Activated naive CD4-positive, alpha-beta T cell treated with anti-CD3 and anti-CD28 coated beads, Interleukin-2, amount 50 U/mL, for 24 hours (primary cell): ENCODE measurements around the gene ANKS1A.

Experiments
- H3K27ac Mint-ChIP-seq: one replicate; pipeline ENCODE4 v1.8.0; 2021; ENCODE audit warnings: mild to moderate bottlenecking, mixed read lengths
- H3K27me3 Mint-ChIP-seq: one replicate; pipeline ENCODE4 v1.8.0; 2021; ENCODE audit warnings: mixed read lengths
- H3K36me3 Mint-ChIP-seq: one replicate; pipeline ENCODE4 v1.8.0; 2021; ENCODE audit warnings: mixed read lengths
- H3K4me1 Mint-ChIP-seq: one replicate; pipeline ENCODE4 v1.8.0; 2021; ENCODE audit warnings: mixed read lengths
- H3K4me3 Mint-ChIP-seq: one replicate; pipeline ENCODE4 v1.8.0; 2021; ENCODE audit warnings: mild to moderate bottlenecking, mixed read lengths
- H3K9me3 Mint-ChIP-seq: one replicate; pipeline ENCODE4 v1.8.0; 2021; ENCODE audit warnings: mixed read lengths

The ANKS1A gene

DNA sequence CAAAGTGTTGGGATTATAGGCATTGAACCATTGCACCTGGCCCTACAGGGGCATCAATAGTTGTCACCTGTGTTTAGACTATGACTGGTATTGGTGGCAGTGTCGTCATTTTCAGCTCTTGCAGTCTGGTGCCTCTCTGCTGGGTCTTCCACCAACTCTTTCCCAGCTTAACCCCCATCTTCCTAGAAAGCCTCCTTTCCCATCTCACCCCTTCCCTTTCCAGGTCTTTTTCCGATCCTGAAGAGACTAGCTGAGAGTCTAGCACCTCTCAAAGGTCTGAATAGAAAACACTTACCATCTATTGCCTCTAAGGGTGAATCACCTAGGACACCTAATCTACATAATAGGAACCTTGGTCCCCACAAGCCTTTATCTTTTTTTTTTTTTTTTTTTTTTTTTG lies 181.1 kb downstream of the ANKS1A start:
- H3K27ac Mint-ChIP-seq, result no peak overlapping the region
- no peaks in the 10 kb centered on the region for H3K27me3 Mint-ChIP-seq
- H3K4me3 Mint-ChIP-seq, result no peak overlapping the region
- no peaks in the 10 kb centered on the region for H3K9me3 Mint-ChIP-seq
- H3K36me3 Mint-ChIP-seq, result peaks cover 7% of the 10 kb centered on the region
- no peaks in the 10 kb centered on the region for H3K4me1 Mint-ChIP-seq

DNA sequence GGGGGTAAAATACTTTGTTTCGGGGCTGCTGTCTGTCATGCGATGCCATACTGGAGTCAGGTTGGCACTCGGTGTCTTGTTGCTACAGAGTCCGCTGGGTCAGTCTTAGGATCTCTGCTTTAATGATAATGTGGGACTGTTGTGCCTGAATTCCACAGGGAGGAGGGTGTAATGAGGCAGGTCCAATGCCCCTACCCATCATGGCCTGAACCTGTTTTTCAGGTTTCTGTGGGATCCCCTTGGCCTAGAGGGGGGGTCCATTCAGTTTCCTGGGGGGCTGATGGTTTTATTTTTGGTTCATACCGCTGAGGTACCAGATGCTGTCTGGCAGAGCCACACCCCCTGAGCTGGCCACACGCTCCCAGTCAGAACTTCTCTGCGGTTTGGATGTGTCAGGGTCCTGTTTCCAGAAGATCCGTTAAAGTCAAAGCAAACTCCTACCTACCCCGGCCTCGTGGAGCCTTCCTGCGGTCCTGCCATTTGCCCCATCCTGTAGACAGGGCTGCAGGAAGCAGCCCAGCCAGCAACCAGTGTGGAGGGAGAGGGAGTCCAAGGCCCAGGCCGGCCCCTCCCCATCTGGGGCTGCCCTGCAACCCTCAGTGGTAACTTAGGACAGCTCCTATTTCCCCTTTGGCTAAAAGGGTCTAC lies 182.4 kb downstream of the ANKS1A start:
- peaks cover 7% of the 10 kb centered on the region for H3K36me3 Mint-ChIP-seq
- H3K9me3 Mint-ChIP-seq, result no peaks in the 10 kb centered on the region
- no peaks in the 10 kb centered on the region for H3K27me3 Mint-ChIP-seq
- no peaks in the 10 kb centered on the region for H3K4me1 Mint-ChIP-seq
- no peak overlapping the region for H3K27ac Mint-ChIP-seq
- H3K4me3 Mint-ChIP-seq, result no peak overlapping the region

DNA sequence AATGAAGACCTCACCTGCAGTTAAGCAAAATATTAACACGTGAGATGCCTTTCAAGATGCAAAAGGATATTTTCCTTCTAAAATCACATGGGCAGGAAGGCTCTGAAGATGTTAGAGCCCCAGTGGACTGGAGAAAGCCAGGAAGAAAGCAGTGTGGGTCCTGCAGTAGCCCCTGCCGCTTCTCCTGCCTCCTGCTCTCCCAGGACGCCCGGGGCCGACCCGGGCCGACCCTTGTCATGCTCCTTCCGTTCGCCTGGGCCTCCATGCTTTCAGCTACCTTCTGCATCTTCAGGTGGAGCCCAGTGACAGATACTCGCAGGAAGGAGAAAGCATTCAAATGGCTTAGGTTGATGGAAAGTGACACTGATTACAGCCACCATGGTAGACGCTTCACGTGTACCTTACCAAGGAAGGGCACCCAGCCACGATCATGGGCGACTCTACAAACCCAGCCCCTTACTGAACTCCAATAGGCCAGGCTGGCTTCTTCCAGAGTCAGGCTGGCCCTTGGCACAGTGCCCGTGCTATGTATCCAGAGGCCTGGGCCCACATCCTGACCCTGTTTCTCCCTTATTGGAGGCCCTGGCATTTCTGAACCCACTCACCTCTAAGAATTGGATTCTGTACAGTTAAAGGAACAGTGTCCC lies 183.1 kb downstream of the ANKS1A start:
- Mint-ChIP-seq H3K4me3 (no peak overlapping the region), H3K27ac (no peak overlapping the region), H3K9me3 (no peaks in the 10 kb centered on the region), H3K4me1 (no peaks in the 10 kb centered on the region), H3K36me3 (peaks cover 7% of the 10 kb centered on the region), H3K27me3 (no peaks in the 10 kb centered on the region)

DNA sequence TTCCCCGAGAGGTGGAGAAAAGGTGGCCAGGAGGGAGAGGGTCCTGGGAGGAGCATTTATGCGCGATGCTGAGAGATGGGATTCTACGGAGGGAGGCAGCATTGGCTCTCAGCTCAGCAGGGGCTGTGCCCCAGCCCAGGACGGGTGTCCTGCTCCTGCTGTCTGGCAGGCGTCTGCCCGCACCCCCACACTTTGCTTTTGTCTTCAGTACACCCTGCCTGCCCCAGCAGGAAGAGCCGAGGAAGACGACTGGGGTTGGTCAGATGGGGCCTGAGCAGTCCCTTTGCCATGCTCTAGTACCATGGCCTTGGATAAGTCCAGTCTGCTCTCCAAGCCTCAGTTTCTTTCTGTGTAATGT lies 183.6 kb downstream of the ANKS1A start:
- Mint-ChIP-seq H3K36me3 (peaks cover 7% of the 10 kb centered on the region), H3K27ac (no peak overlapping the region), H3K9me3 (no peaks in the 10 kb centered on the region), H3K4me3 (no peak overlapping the region), H3K4me1 (no peaks in the 10 kb centered on the region), H3K27me3 (no peaks in the 10 kb centered on the region)

DNA sequence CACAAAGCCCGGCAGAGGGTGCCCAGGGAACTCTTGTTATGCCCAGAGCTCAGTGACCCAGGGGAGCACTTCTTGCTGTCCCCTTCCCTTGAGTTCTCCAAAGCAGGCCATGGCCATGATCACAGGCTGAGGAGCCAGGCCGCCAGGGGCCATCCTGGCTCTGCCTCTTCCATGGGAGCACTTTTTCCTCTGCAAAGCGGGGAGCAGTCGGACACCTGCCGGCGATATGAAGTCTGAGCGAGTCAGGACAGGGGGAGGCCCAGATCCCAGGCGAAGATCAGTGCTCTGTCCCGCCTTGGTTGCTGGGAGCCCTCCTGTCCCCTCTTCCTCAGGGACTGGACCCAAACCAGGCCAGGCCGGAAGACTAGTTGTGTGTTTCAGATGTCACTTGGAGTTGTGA lies 184.2 kb downstream of the ANKS1A start:
- Mint-ChIP-seq H3K4me1 (no peaks in the 10 kb centered on the region), H3K36me3 (peaks cover 7% of the 10 kb centered on the region), H3K4me3 (no peak overlapping the region), H3K27ac (no peak overlapping the region), H3K9me3 (no peaks in the 10 kb centered on the region), H3K27me3 (no peaks in the 10 kb centered on the region)

DNA sequence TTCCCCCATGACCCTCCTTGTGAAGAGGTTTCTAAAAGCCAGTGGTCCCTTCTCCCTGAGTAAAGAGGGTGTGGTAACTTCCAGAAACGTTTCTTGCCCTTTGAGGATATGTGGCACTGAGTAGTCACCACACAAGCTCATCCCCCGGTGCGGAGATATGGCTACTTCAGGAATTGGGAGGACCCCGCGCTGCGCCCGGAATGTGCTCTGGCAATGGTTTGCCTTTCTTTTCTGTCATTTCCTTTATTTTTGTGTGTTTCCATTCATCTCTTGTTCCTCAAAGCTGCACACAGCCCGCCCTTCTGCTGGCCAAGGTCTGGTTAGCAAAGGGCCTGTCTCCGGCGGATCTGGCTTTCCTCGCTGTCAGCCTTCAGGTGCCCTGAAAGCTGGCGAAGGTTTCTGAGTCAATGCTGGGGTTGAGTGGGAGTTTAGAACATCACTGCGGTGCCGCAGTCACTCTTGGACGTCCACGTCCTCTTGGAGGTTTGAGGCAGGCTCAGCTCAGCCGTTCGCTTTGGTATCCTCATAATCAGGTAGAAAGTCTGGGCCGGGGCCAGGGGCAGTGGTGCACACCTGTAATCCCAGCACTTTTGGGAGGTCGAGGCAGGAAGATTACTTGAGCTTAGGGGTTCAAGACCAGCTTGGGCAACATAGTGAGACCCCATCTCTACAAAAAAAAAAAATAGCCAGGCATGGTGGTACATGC lies 184.9 kb downstream of the ANKS1A start:
- H3K9me3 Mint-ChIP-seq, result no peaks in the 10 kb centered on the region
- peaks cover 7% of the 10 kb centered on the region for H3K36me3 Mint-ChIP-seq
- H3K27ac Mint-ChIP-seq, result no peak overlapping the region

DNA sequence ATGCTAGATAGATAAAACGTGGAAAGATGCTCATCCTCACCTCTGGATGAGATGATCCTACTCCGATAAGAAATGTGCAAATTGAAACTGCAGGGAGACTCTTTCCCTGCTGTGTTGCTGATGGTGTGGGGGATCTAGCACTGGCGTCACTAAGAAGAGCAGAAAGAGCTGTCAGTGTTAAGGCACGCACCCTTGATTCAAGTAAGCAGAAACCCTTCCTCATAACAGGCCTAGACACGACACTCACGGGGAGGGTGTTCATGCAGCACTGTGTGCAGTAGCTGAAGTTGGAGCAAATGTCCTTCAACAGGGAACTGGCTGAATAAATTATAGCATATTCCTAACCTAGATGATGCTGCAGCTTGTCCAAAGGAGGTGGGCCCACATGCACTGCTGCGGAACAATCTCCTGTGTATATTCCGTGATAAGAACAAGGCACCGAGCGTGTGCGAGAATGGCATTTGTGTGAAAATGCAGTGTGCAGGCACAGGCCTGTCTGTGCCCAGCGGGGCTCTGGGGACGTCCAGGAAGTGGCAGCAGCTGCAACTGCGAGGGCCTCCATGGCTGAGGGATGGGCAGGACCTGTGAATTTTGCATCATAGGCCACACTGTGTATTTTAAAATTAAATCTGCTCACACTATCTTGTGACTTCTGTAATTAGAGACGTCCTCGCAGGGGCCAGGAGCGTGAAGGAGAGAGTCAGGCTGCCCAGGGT lies 188.1 kb downstream of the ANKS1A start:
- H3K27ac Mint-ChIP-seq, result no peak overlapping the region
- no peak overlapping the region for H3K4me3 Mint-ChIP-seq
- no peaks in the 10 kb centered on the region for H3K9me3 Mint-ChIP-seq
- H3K4me1 Mint-ChIP-seq, result no peaks in the 10 kb centered on the region
- no peaks in the 10 kb centered on the region for H3K27me3 Mint-ChIP-seq
- H3K36me3 Mint-ChIP-seq, result peaks cover 2% of the 10 kb centered on the region

More for the DNA sequence above, 184.9 kb downstream of the ANKS1A start:
- Mint-ChIP-seq H3K4me3 (no peak overlapping the region), H3K4me1 (no peaks in the 10 kb centered on the region), H3K27me3 (no peaks in the 10 kb centered on the region)

DNA sequence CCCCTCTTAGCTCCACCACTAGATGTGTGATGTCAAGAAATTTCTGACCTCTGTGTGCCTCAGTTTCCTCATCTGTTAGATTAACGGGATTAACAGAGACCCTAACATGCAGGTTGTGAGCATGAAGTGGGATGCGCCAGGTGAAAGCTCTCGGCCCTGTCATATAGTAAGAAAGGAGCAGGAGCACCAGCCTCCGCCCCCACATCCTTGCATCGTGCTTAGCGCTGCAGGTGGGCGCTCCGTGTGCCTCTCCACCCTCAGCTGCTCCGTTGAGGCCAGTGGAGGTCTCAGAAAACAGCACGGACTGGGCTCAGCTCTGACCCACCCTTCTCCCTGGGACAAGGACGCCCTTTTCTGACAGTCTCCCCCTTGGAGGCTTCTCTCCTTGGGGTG lies 188.7 kb downstream of the ANKS1A start:
- peaks cover 2% of the 10 kb centered on the region for H3K36me3 Mint-ChIP-seq
- H3K27ac Mint-ChIP-seq, result no peak overlapping the region
- no peaks in the 10 kb centered on the region for H3K9me3 Mint-ChIP-seq
- H3K4me1 Mint-ChIP-seq, result no peaks in the 10 kb centered on the region
- no peaks in the 10 kb centered on the region for H3K27me3 Mint-ChIP-seq
- H3K4me3 Mint-ChIP-seq, result no peak overlapping the region

DNA sequence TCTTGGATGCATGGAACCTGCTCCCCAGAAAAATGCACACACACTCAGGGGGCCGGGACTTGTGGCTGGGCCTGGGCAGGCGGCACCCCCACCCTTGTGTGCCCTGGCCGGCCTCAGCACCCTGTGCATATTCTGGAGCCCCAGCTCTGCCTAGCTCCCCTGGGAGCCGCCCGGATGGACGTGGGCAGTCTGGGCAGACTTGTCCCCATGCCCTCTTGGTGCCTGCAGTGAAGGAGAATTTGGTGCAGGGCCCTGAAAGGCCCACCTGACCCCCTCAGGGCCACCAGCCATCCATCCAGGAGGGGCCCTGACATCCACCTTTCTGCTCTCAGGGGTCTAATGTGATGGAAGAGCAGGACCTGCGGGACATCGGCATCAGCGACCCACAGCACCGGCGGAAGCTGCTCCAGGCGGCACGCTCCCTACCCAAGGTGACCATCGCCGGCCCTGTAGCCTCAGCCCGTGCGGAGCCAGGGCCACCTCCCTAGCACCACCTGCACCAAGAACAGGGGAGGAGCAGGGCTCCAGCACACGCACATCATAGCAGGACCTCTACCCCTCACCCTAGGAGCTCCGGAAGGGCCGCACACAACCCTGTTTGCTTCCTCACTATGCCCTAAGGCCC lies 189.3 kb downstream of the ANKS1A start:
- Mint-ChIP-seq H3K4me1 (no peaks in the 10 kb centered on the region), H3K27me3 (no peaks in the 10 kb centered on the region), H3K27ac (no peak overlapping the region), H3K4me3 (no peak overlapping the region), H3K36me3 (peaks cover 2% of the 10 kb centered on the region), H3K9me3 (no peaks in the 10 kb centered on the region)

DNA sequence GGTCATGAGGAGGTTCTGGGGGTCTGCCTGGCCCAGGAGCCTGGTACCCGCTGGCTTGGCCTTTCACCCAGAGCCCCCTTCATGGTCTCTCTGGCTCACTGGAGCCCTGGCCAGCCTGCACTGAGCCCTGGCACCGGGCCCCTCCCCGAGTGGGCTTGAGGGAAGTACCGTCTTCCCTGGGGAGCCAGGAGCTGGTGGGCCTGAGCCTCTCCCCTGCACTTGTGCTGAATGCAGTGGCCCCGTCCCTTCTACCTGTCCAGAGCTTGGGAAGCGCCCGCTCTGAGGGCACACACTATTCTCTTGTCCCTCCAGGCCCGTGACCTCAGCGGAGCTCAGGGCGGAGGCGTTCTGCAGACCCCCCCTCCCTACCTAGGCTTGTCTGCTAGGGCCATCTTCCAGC lies 189.8 kb downstream of the ANKS1A start:
- Mint-ChIP-seq H3K4me1 (no peaks in the 10 kb centered on the region), H3K27ac (no peak overlapping the region), H3K4me3 (no peak overlapping the region), H3K36me3 (peaks cover 2% of the 10 kb centered on the region), H3K27me3 (no peaks in the 10 kb centered on the region), H3K9me3 (no peaks in the 10 kb centered on the region)

DNA sequence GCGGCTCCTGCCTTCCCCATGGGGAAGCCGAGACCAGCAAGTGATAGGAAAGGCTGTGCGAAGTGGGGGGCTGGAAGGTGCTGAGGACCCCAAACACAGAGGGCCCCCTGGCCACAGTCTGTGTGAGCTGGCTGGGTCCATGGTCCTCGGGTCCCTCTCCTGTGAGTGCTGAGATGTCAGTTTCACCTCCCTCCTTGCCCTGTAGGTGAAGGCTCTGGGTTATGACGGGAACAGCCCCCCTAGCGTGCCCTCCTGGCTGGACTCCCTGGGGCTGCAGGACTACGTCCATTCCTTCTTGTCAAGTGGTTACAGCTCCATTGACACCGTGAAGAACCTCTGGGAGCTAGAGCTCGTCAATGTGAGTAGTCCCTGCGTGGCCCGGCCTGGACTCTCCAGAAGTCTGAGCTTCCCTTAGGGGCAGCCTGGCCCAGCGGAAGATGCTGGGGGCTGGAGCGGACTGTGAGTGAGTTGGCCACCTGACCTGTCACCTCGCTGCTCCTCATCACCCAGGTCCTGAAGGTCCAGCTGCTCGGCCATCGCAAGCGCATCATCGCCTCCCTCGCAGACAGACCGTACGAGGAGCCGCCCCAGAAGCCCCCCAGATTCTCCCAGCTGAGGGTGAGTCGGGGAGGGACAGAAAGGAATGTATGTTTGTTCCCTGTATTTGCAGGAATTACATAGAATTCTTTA lies 190.4 kb downstream of the ANKS1A start:
- Mint-ChIP-seq H3K4me3 (no peak overlapping the region), H3K4me1 (no peaks in the 10 kb centered on the region), H3K9me3 (no peaks in the 10 kb centered on the region), H3K27ac (no peak overlapping the region), H3K36me3 (peaks cover 2% of the 10 kb centered on the region), H3K27me3 (no peaks in the 10 kb centered on the region)

DNA sequence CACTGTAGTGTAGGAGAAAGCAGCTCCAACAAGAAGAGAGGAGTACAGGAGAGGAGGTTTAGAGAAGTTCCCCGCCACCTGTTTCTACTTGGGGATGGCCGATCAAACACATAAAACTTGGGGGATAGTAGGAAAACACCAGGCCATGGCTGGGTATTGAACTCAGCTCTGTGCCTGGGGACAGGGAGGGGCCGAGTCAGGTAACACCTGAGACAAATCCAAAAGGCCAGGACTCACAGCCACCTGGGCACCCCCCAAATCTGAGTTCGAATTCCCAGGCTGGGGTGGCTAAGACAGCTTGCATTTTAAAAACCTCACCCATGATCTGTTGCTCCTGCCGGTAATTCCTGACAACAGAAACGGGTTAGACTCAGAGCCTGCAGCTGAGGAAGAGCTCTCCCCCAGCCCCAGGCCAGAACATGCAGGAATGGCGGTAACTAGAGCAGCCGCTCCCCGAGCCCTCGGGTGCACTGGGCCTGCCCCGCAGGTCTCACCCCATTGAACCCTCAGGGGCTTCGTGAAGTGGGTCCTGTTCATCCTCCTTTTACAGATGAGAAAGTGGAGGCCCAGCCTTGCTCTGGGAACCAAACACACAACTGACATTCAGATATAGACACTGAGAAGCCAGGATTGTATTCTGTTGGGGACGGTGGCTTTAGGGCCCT lies 191.1 kb downstream of the ANKS1A start:
- Mint-ChIP-seq H3K36me3 (peaks cover under 1% of the 10 kb centered on the region), H3K4me1 (no peaks in the 10 kb centered on the region), H3K9me3 (no peaks in the 10 kb centered on the region), H3K4me3 (no peak overlapping the region), H3K27me3 (no peaks in the 10 kb centered on the region), H3K27ac (no peak overlapping the region)

DNA sequence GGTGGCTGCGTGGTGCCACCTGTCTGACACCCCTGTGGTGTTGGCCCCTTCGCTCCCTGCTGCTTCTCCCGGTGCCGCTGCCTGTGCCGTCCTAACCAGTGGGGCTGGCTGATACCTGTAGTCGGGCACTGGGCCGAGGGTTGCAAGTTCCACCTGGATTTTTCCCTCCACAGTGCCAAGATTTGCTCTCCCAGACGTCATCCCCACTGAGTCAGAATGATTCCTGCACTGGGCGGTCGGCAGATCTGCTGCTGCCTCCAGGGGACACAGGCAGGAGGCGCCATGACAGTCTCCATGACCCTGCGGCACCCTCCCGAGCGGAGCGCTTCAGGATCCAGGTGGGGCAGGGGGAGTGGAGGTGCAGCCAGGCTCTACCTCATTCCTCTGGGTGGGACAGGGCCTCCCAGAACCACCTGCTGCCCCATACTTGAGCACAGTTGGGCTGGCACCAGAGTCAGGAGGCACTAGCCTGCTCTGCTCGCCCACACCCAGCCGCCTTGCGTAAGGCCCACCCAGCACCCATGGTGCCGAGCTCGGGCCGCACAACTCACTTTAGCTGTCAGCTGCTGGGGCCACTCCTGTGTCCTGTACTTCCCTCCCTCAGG lies 191.9 kb downstream of the ANKS1A start:
- Mint-ChIP-seq H3K4me1 (no peaks in the 10 kb centered on the region), H3K36me3 (peaks cover 3% of the 10 kb centered on the region), H3K4me3 (no peak overlapping the region), H3K27ac (no peak overlapping the region), H3K9me3 (no peaks in the 10 kb centered on the region), H3K27me3 (no peaks in the 10 kb centered on the region)

DNA sequence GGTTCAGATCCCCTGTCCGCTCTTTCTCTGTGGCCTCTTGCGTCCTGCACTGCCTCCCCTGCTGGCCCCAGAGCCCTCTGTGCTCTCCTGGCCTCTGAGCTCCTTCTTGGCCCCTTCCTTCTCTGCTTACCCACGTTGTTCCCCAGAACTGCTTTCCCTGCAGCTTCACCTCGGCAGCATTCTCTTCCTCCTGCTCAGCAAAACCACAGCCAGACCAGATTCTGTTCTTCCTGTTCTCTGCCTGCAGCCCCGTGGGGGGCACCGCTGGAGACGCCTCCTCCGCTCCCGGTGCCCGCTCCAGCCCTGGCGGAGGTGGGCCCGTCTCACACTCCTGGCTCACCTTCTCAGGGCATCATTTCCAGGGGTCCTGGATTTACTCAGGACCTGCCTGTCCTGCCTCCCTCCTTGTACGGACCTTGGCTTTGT lies 192.4 kb downstream of the ANKS1A start:
- Mint-ChIP-seq H3K36me3 (peaks cover 4% of the 10 kb centered on the region), H3K27ac (no peak overlapping the region), H3K27me3 (no peaks in the 10 kb centered on the region), H3K4me1 (no peaks in the 10 kb centered on the region), H3K4me3 (no peak overlapping the region), H3K9me3 (no peaks in the 10 kb centered on the region)
